ENCODE measurements around the gene ZMYM1.
"Not testable (repeated sequence)": the region's sequence is repeated elsewhere in the genome, so short reads cannot be mapped to it uniquely, and the experiment has no call there.

The ZMYM1 gene

GRCh38 chr1:35136780-35137179, 57.6 kb downstream of the ZMYM1 start:
- H2BK15ac ChIP-seq (replicated peaks; ENCODE audit: low read depth): no peak overlapping the region
- H3K79me1 ChIP-seq (ENCODE audit: low read length): no peaks in the 10 kb centered on the region
- no CpG with 5 or more reads among the region's 3 CpGs for WGBS (ENCODE audit: extremely low coverage, insufficient coverage, low lambda C conversion rate)
- no peak overlapping the region for H3K4me2 ChIP-seq (ENCODE audit: low read length)
- H3K27ac ChIP-seq (ENCODE audit: low read depth, low read length): no peak overlapping the region
- H3K23ac ChIP-seq (ENCODE audit: low read length): no peak overlapping the region
- no peak overlapping the region for H2AK5ac ChIP-seq (ENCODE audit: low read length)
- no peak overlapping the region for H4K8ac ChIP-seq (ENCODE audit: low read depth, low read length)
- no peak overlapping the region for H3K4ac ChIP-seq (ENCODE audit: low read depth, low read length)
- H3K56ac ChIP-seq (ENCODE audit: low read length): no peak overlapping the region
- H3K18ac ChIP-seq (ENCODE audit: low read length): no peak overlapping the region
- no peaks in the 10 kb centered on the region for H3K36me3 ChIP-seq (ENCODE audit: control insufficient read depth, insufficient read depth, low read length)
- H3K27me3 ChIP-seq (ENCODE audit: insufficient read depth, low read length, poor library complexity): no peaks in the 10 kb centered on the region
- H3K4me3 ChIP-seq (ENCODE audit: low read length): no peak overlapping the region
- no peak overlapping the region for H2BK5ac ChIP-seq (ENCODE audit: low read length)
- no peaks in the 10 kb centered on the region for H3K4me1 ChIP-seq (ENCODE audit: control insufficient read depth, low read depth, low read length)
- H2BK120ac ChIP-seq (ENCODE audit: low read depth, low read length): no peak overlapping the region
- H3K79me2 ChIP-seq (ENCODE audit: control insufficient read depth, insufficient read depth, low read length): no peaks in the 10 kb centered on the region
- H4K5ac ChIP-seq (ENCODE audit: low read length): no peak overlapping the region
- no peak for DNase-seq
- H3K9ac ChIP-seq (ENCODE audit: low read length): no peak overlapping the region

DNA sequence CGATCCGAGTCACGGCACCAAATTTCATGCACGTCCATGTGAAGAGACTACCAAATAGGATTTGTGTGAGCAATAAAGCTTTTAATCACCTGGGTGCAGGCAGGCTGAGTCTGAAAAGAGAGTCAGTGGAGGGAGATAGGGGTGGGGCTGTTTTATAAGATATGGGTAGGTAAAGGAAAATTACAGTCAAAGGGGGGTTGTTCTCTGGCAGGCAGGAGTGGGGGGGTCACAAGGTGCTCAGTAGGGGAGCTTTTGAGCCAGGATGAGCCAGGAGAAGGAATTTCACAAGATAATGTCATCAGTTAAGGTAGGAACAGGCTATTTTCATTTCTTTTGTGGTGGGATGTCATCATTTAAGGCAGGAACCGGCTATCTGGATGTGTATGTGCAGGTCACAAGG, 58.4 kb downstream of the ZMYM1 start:
- H2AK5ac ChIP-seq (ENCODE audit: low read length); H2BK15ac ChIP-seq (replicated peaks; ENCODE audit: low read depth); H2BK5ac ChIP-seq (ENCODE audit: low read length); H3K23ac ChIP-seq (ENCODE audit: low read length); H2BK120ac ChIP-seq (ENCODE audit: low read depth, low read length); H3K4me1 ChIP-seq (ENCODE audit: control insufficient read depth, low read depth, low read length); H3K27me3 ChIP-seq (ENCODE audit: insufficient read depth, low read length, poor library complexity); H3K9ac ChIP-seq (ENCODE audit: low read length); H3K4me2 ChIP-seq (ENCODE audit: low read length); H3K56ac ChIP-seq (ENCODE audit: low read length); H3K36me3 ChIP-seq (ENCODE audit: control insufficient read depth, insufficient read depth, low read length); H3K18ac ChIP-seq (ENCODE audit: low read length); H3K4ac ChIP-seq (ENCODE audit: low read depth, low read length); H4K5ac ChIP-seq (ENCODE audit: low read length); H3K4me3 ChIP-seq (ENCODE audit: low read length); H4K8ac ChIP-seq (ENCODE audit: low read depth, low read length); H3K27ac ChIP-seq (ENCODE audit: low read depth, low read length); H3K79me1 ChIP-seq (ENCODE audit: low read length); DNase-seq; H3K79me2 ChIP-seq (ENCODE audit: control insufficient read depth, insufficient read depth, low read length): not testable (repeated sequence)
- no CpG with 5 or more reads among the region's 5 CpGs for WGBS (ENCODE audit: extremely low coverage, insufficient coverage, low lambda C conversion rate)

DNA sequence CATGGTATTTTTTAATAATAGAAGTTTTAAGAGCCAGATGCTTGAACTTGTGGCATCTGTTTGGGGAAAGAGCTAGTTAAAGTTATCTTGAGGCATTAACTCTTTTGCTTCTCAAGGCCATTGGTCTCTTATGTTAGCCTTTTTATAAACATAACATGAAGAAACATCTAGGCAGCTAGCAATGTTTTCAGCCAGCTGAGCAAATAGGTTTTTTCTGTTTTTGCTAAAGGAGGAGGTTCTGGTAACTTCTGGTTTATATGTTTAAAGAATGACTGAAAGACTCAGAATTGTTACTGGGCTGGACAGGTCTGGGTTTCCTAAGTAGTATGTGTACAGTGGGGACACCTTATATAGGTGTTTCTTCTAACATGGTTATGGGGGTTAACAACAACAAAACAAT, 63.1 kb downstream of the ZMYM1 start:
- not testable (repeated sequence) for H4K5ac ChIP-seq (ENCODE audit: low read length); DNase-seq; H3K36me3 ChIP-seq (ENCODE audit: control insufficient read depth, insufficient read depth, low read length); H3K79me1 ChIP-seq (ENCODE audit: low read length); H3K18ac ChIP-seq (ENCODE audit: low read length); H2BK5ac ChIP-seq (ENCODE audit: low read length); H2BK15ac ChIP-seq (replicated peaks; ENCODE audit: low read depth); H3K27me3 ChIP-seq (ENCODE audit: insufficient read depth, low read length, poor library complexity); H3K4me3 ChIP-seq (ENCODE audit: low read length); H3K4me2 ChIP-seq (ENCODE audit: low read length); H2AK5ac ChIP-seq (ENCODE audit: low read length); H3K79me2 ChIP-seq (ENCODE audit: control insufficient read depth, insufficient read depth, low read length); H4K8ac ChIP-seq (ENCODE audit: low read depth, low read length); H2BK120ac ChIP-seq (ENCODE audit: low read depth, low read length); H3K9ac ChIP-seq (ENCODE audit: low read length); H3K4ac ChIP-seq (ENCODE audit: low read depth, low read length); H3K4me1 ChIP-seq (ENCODE audit: control insufficient read depth, low read depth, low read length); H3K23ac ChIP-seq (ENCODE audit: low read length); H3K27ac ChIP-seq (ENCODE audit: low read depth, low read length); H3K56ac ChIP-seq (ENCODE audit: low read length)

DNA sequence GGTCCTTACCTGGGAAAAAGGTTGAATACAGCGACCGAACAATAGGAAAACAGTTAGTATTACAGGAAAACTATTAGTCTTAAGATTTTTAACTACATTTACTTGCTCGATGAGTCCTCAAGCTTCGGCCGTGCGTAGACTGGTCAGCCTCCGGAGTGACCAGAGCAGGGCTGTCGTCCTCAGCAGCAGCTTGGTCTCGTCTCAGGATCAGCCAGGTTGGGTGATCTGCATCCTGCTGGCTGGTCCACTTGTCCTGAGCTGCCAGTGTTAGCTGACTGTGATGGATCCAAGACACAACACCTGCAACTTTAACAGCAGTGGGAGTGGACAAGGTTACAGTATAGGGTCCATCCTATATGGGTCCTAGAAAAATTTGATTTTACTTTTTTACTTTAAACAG, 63.5 kb downstream of the ZMYM1 start:
- not testable (repeated sequence) for H2BK15ac ChIP-seq (replicated peaks; ENCODE audit: low read depth); H3K79me2 ChIP-seq (ENCODE audit: control insufficient read depth, insufficient read depth, low read length); H3K4me1 ChIP-seq (ENCODE audit: control insufficient read depth, low read depth, low read length); H3K4ac ChIP-seq (ENCODE audit: low read depth, low read length); H4K8ac ChIP-seq (ENCODE audit: low read depth, low read length); H3K56ac ChIP-seq (ENCODE audit: low read length); H3K36me3 ChIP-seq (ENCODE audit: control insufficient read depth, insufficient read depth, low read length); H4K5ac ChIP-seq (ENCODE audit: low read length); H2BK5ac ChIP-seq (ENCODE audit: low read length); H2AK5ac ChIP-seq (ENCODE audit: low read length); H2BK120ac ChIP-seq (ENCODE audit: low read depth, low read length); H3K79me1 ChIP-seq (ENCODE audit: low read length); H3K23ac ChIP-seq (ENCODE audit: low read length); H3K18ac ChIP-seq (ENCODE audit: low read length); H3K27ac ChIP-seq (ENCODE audit: low read depth, low read length); H3K4me3 ChIP-seq (ENCODE audit: low read length); DNase-seq; H3K9ac ChIP-seq (ENCODE audit: low read length); H3K4me2 ChIP-seq (ENCODE audit: low read length); H3K27me3 ChIP-seq (ENCODE audit: insufficient read depth, low read length, poor library complexity)
- WGBS (ENCODE audit: extremely low coverage, insufficient coverage, low lambda C conversion rate): no CpG with 5 or more reads among the region's 9 CpGs

- H3K56ac ChIP-seq (ENCODE audit: low read length): no peak overlapping the region
- no peaks in the 10 kb centered on the region for H3K79me1 ChIP-seq (ENCODE audit: low read length)
- H2BK5ac ChIP-seq (ENCODE audit: low read length): no peak overlapping the region
- no CpG with 5 or more reads among the region's 12 CpGs for WGBS (ENCODE audit: extremely low coverage, insufficient coverage, low lambda C conversion rate)
- H3K9ac ChIP-seq (ENCODE audit: low read length): no peak overlapping the region
- H3K27ac ChIP-seq (ENCODE audit: low read depth, low read length): no peak overlapping the region
- no peak overlapping the region for H2AK5ac ChIP-seq (ENCODE audit: low read length)
- no peak overlapping the region for H3K23ac ChIP-seq (ENCODE audit: low read length)
- H3K4ac ChIP-seq (ENCODE audit: low read depth, low read length): no peak overlapping the region
- H2BK120ac ChIP-seq (ENCODE audit: low read depth, low read length): no peak overlapping the region
- no peak overlapping the region for H3K4me2 ChIP-seq (ENCODE audit: low read length)
- H3K4me3 ChIP-seq (ENCODE audit: low read length): no peak overlapping the region
- no peak overlapping the region for H4K8ac ChIP-seq (ENCODE audit: low read depth, low read length)
- H3K4me1 ChIP-seq (ENCODE audit: control insufficient read depth, low read depth, low read length): no peaks in the 10 kb centered on the region
- no peaks in the 10 kb centered on the region for H3K27me3 ChIP-seq (ENCODE audit: insufficient read depth, low read length, poor library complexity)
- H4K5ac ChIP-seq (ENCODE audit: low read length): no peak overlapping the region
- no peaks in the 10 kb centered on the region for H3K79me2 ChIP-seq (ENCODE audit: control insufficient read depth, insufficient read depth, low read length)
- H3K36me3 ChIP-seq (ENCODE audit: control insufficient read depth, insufficient read depth, low read length): no peaks in the 10 kb centered on the region
- no peak overlapping the region for H3K18ac ChIP-seq (ENCODE audit: low read length)
- no peak for DNase-seq
- no peak overlapping the region for H2BK15ac ChIP-seq (replicated peaks; ENCODE audit: low read depth)
These were observed 64.7 kb downstream of the ZMYM1 start for GRCh38 chr1:35143737-35144508.

GRCh38 chr1:35145892-35146549, 66.8 kb downstream of the ZMYM1 start:
- not testable (repeated sequence) for H4K8ac ChIP-seq (ENCODE audit: low read depth, low read length); H3K18ac ChIP-seq (ENCODE audit: low read length); H3K23ac ChIP-seq (ENCODE audit: low read length); H3K4me3 ChIP-seq (ENCODE audit: low read length); H2AK5ac ChIP-seq (ENCODE audit: low read length); H3K79me2 ChIP-seq (ENCODE audit: control insufficient read depth, insufficient read depth, low read length); H3K4me1 ChIP-seq (ENCODE audit: control insufficient read depth, low read depth, low read length); DNase-seq; H2BK5ac ChIP-seq (ENCODE audit: low read length); H3K27me3 ChIP-seq (ENCODE audit: insufficient read depth, low read length, poor library complexity); H3K4me2 ChIP-seq (ENCODE audit: low read length); H2BK15ac ChIP-seq (replicated peaks; ENCODE audit: low read depth); H3K56ac ChIP-seq (ENCODE audit: low read length); H3K27ac ChIP-seq (ENCODE audit: low read depth, low read length); H2BK120ac ChIP-seq (ENCODE audit: low read depth, low read length); H3K79me1 ChIP-seq (ENCODE audit: low read length); H3K4ac ChIP-seq (ENCODE audit: low read depth, low read length); H3K36me3 ChIP-seq (ENCODE audit: control insufficient read depth, insufficient read depth, low read length); H3K9ac ChIP-seq (ENCODE audit: low read length); H4K5ac ChIP-seq (ENCODE audit: low read length)
- no CpG with 5 or more reads among the region's 13 CpGs for WGBS (ENCODE audit: extremely low coverage, insufficient coverage, low lambda C conversion rate)

Data from mesendoderm (in vitro differentiated cells).